ENCODE data around the gene YIPF5.
A peak's percentile ranks its signal among the peaks of the same experiment; 100 is the strongest.

The YIPF5 gene

DNA sequence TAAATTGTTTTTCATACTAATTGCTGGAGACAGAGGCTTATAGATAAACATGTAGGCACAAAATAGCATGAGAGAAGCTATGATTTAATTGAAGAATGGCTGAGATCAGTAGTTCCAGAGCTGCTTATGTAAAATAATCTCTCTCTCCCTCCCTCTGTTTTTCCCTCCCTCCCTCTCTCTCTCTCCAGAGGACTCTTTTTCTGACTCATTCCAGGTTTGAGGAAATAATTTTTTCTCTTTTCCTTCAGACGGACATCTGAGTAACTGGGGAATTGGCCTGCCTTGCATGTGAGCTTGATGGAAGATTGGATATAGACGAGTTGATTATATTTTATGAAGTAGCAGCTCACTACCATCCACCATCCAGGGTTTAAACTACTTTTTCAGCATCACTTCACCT is 35.7 kb upstream of the YIPF5 start:
- H3K4me3 ChIP-seq (replicated peaks; ENCODE audit: low read depth, low read length): no peak overlapping the region
- no peaks in the 10 kb centered on the region for H3K36me3 ChIP-seq (ENCODE audit: control insufficient read depth, insufficient read depth, low read length)
- no peaks in the 10 kb centered on the region for H3K27me3 ChIP-seq (replicated peaks; ENCODE audit: control insufficient read depth, insufficient read depth, low read length)
- TF ChIP-seq, protein P1, sequence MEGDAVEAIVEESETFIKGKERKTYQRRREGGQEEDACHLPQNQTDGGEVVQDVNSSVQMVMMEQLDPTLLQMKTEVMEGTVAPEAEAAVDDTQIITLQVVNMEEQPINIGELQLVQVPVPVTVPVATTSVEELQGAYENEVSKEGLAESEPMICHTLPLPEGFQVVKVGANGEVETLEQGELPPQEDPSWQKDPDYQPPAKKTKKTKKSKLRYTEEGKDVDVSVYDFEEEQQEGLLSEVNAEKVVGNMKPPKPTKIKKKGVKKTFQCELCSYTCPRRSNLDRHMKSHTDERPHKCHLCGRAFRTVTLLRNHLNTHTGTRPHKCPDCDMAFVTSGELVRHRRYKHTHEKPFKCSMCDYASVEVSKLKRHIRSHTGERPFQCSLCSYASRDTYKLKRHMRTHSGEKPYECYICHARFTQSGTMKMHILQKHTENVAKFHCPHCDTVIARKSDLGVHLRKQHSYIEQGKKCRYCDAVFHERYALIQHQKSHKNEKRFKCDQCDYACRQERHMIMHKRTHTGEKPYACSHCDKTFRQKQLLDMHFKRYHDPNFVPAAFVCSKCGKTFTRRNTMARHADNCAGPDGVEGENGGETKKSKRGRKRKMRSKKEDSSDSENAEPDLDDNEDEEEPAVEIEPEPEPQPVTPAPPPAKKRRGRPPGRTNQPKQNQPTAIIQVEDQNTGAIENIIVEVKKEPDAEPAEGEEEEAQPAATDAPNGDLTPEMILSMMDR (IDR thresholded peaks at IDR 0.05; ENCODE audit: insufficient read depth, low read length, poor library complexity, severe bottlenecking): no peak
- no peak for DNase-seq (ENCODE audit: extremely low read depth, insufficient read length)

DNA sequence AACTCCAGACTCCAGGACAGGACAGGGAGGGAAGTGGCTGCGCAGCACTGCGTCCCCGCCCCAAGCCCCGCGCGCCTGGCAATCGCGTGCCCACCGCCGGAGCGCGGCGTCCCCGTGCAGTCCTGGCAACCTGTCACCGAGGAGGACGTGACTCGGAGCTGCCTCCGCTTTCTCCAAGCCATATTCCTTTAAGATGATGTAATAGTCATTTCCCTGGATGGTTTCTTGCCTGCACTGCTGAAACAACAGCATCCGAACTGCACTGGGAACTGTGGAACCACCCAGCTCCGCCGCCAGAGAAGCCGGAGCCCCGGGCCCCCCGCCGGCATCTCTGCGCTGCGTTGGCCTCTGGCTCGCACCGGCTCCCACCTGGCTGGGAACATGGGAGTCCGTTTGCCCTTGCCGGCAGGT is 34.7 kb upstream of the YIPF5 start:
- DNase-seq (ENCODE audit: extremely low read depth, insufficient read length): no peak
- no peaks in the 10 kb centered on the region for H3K27me3 ChIP-seq (replicated peaks; ENCODE audit: control insufficient read depth, insufficient read depth, low read length)
- no peak overlapping the region for H3K4me3 ChIP-seq (replicated peaks; ENCODE audit: low read depth, low read length)
- H3K36me3 ChIP-seq (ENCODE audit: control insufficient read depth, insufficient read depth, low read length): no peaks in the 10 kb centered on the region
- TF ChIP-seq, protein P1 (IDR thresholded peaks at IDR 0.05; ENCODE audit: insufficient read depth, low read length, poor library complexity, severe bottlenecking): no peak

DNA sequence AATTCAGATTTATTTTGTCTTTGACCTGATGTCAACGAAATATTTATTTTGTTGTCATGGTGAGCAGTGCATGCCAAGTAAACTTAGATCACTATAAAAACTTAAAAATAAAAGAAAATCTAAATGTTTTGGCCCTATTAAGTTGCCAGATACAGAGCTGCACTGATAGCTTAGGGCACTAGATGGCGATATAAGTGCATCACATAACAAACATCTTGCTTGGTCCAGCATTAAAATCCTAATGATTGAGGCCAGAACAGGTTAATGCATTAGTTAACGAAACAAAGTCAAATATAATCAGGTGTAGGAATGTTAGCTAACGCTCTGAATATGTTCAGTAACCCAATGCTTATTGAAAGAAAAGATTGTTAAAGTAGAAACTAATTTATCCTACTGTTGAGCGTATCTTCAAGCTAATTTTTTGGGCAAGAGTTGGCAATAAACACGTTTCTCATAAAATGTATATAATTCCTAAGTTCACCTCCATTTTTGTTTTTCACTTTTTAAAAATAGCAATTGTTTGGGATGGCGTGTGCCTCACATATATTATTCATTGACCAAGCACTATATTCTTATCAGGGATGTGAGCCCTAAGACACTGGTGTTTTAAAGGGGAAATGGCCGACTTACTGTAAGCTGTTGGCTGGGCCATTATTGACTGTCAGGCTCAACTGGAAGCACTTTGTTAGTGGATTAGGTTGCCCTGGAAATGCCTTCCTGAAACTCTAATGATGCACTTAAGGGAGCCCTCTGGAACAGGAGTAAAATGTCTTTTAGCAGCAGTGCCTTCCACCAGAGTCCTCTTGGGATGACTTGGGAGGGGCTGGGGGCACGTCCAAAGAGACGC is 33.5 kb upstream of the YIPF5 start:
- Histone ChIP-seq H3K36me3 (ENCODE audit: control insufficient read depth, insufficient read depth, low read length) (no peaks in the 10 kb centered on the region), H3K27me3 (replicated peaks; ENCODE audit: control insufficient read depth, insufficient read depth, low read length) (no peaks in the 10 kb centered on the region), H3K4me3 (replicated peaks; ENCODE audit: low read depth, low read length) (no peak overlapping the region)
- no peak for DNase-seq (ENCODE audit: extremely low read depth, insufficient read length)
- TF ChIP-seq, protein P1 (IDR thresholded peaks at IDR 0.05; ENCODE audit: insufficient read depth, low read length, poor library complexity, severe bottlenecking): peak; percentile 77

DNA sequence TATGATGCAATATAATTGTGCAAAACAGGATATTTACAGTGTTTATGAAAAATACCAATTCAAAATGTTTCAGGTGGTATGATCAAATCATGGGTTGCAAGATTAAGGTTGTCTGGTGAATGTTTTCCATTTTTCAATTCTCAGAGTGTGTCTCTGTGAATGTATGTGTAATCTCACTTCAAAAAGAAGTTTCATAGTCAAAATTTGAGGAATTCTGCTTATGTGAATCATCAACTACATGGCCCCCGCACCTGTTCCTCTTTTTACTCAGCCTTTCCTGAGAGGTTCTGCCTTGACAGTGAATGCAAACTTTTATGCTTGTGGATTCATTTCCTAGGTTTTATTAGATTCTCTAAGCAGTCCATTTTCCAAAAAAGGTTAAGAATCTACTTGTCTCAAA is 32.3 kb upstream of the YIPF5 start:
- TF ChIP-seq, protein P1 (IDR thresholded peaks at IDR 0.05; ENCODE audit: insufficient read depth, low read length, poor library complexity, severe bottlenecking): no peak
- H3K27me3 ChIP-seq (replicated peaks; ENCODE audit: control insufficient read depth, insufficient read depth, low read length): no peaks in the 10 kb centered on the region
- no peaks in the 10 kb centered on the region for H3K36me3 ChIP-seq (ENCODE audit: control insufficient read depth, insufficient read depth, low read length)
- no peak for DNase-seq (ENCODE audit: extremely low read depth, insufficient read length)
- H3K4me3 ChIP-seq (replicated peaks; ENCODE audit: low read depth, low read length): no peak overlapping the region

DNA sequence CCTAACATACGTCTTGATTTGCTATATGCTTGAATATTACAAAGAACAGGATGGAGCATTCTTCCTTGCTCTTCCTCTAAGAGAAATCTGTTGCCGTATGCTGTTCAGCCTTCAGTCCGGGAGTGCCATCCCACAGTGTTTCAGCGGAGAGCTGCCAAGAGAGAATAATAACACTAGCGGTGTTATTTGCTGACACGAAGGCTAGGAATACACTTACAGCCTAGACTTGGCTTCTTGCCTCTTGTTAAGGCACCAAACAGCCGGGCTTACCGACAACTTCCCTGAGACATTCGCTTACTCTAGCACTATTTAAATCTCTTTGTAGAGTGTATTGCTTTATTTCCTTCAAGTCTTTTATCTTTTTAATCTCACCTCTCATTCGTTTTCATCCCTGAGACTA is 31.6 kb upstream of the YIPF5 start:
- Histone ChIP-seq H3K4me3 (replicated peaks; ENCODE audit: low read depth, low read length) (no peak overlapping the region), H3K27me3 (replicated peaks; ENCODE audit: control insufficient read depth, insufficient read depth, low read length) (no peaks in the 10 kb centered on the region), H3K36me3 (ENCODE audit: control insufficient read depth, insufficient read depth, low read length) (no peaks in the 10 kb centered on the region)
- TF ChIP-seq, protein P1 (IDR thresholded peaks at IDR 0.05; ENCODE audit: insufficient read depth, low read length, poor library complexity, severe bottlenecking): no peak
- DNase-seq (ENCODE audit: extremely low read depth, insufficient read length): no peak
